Esophagus muscularis mucosa (tissue), 4 donors: ENCODE results near the gene TIMP4. TPM values are rescaled to one million over a fixed set of nuclear protein-coding genes. Genes with fewer than 3 reads are reported as not detected.

Source experiments
- DNase-seq: peaks from one replicate; pipeline ENCODE4 v3.0.0-alpha.2; 2017; ENCODE audit errors: extremely low spot score
- H3K27ac ChIP-seq, 4 donors: fragments of 200-600 bp; sonication (generic); replicated peaks in 1 of 4; 1 replicate in 3 of 4; 2 replicates in 1 of 4; pipeline ENCODE4 v1.5.1; 2016 to 2019; ENCODE audit warnings: mild to moderate bottlenecking in 1 of 4
- H3K27me3 ChIP-seq, 4 donors: fragments of 200-600 bp; sonication (generic); one replicate each; pipeline versions ENCODE4 v1.5.1 to v1.6.0; 2016 to 2019
- H3K36me3 ChIP-seq, 4 donors: fragments of 200-600 bp; sonication (generic); one replicate each; pipeline ENCODE4 v1.5.1; 2016 to 2019
- H3K4me1 ChIP-seq, 4 donors: fragments of 200-600 bp; sonication (generic); one replicate each; pipeline ENCODE4 v1.5.1; 2016 to 2019
- H3K4me3 ChIP-seq, 4 donors: fragments of 200-600 bp; sonication (generic); 1 replicate in 2 of 4; 2 replicates in 2 of 4; pipeline ENCODE4 v1.5.1; 2016 to 2019; ENCODE audit warnings: mild to moderate bottlenecking in 4 of 4, moderate library complexity in 1 of 4
- H3K9me3 ChIP-seq, 4 donors: fragments of 200-600 bp; sonication (generic); 1 replicate in 3 of 4; 2 replicates in 1 of 4; pipeline ENCODE4 v1.5.1; 2016 to 2019
- CTCF ChIP-seq, 3 experiments: fragments of 200-600 bp in 2 of 3; fragments of 450-650 bp in 1 of 3; sonication (generic) in 2 of 3; IDR thresholded peaks; one replicate each; pipeline ENCODE4 v1.5.1; 2017 to 2019; ENCODE audit warnings: antibody characterized with exemption in 3 of 3, mild to moderate bottlenecking in 2 of 3, moderate library complexity in 1 of 3
- EP300 ChIP-seq: sonication (generic); formaldehyde crosslinking; IDR thresholded peaks from one replicate; pipeline ENCODE4 v1.6.1; 2017; ENCODE audit warnings: antibody characterized with exemption
- POLR2A ChIP-seq: fragments of 450-650 bp; IDR thresholded peaks from one replicate; pipeline ENCODE4 v1.6.1; 2017; ENCODE audit warnings: antibody characterized with exemption, moderate library complexity, mild to moderate bottlenecking, low read depth
- POLR2AphosphoS5 ChIP-seq, 2 donors: sonication (generic); formaldehyde crosslinking; IDR thresholded peaks; one replicate each; pipeline ENCODE4 v1.6.1; 2017; ENCODE audit warnings: antibody characterized with exemption in 2 of 2
- WGBS: methylation state at CpG from one replicate; pipeline ENCODE4 v1.1.5; 2018; 5-methylcytosine and 5-hydroxymethylcytosine counted together
- intact Hi-C: fragments of 100-400 bp; cut with DNase I; formaldehyde crosslinking; loops from one replicate; pipeline ENCODE4 v1.15.1; 2023
- total RNA-seq, 4 donors: library from RNA; depleted of rRNA; stranded (reverse); fragments of >200 nt; gene quantifications; one replicate each; pipeline versions ENCODE4 v1.1.0 to v1.2.1, GENCODE V29; 2016

Gene TIMP4
- total RNA-seq, 4 donors from 2014 or later = 24.1 to 48.0 (median 30.5) TPM

GRCh38 chr3:12175137-12175593 is 16.5 kb upstream of the TIMP4 start:
- Histone ChIP-seq H3K4me3 (no peak overlapping the region), H3K36me3 (no peaks in the 10 kb centered on the region), H3K4me1 (peaks cover 8 to 32% (median 22%) of the 10 kb centered on the region in 4 donors), H3K9me3 (peaks cover 0 to 15% (median 10%) of the 10 kb centered on the region in 4 donors), H3K27ac (no peak overlapping the region), H3K27me3 (no peaks in the 10 kb centered on the region)
- DNase-seq = no peak
- 89% methylated on average over 1 of the region's 1 CpG for WGBS
- intact Hi-C loops = loop anchor here (2.0 kb wide), 1 partner anchor 36 kb away; no protein-coding TSS in a partner anchor
- TF ChIP-seq EP300 = no peak
- no peak for TF ChIP-seq POLR2A
- TF ChIP-seq CTCF (IDR thresholded peaks at IDR 0.05) = no peak
- TF ChIP-seq POLR2AphosphoS5 (IDR thresholded peaks at IDR 0.05) = no peak

- 81% methylated on average over 2 of the region's 2 CpGs for WGBS
- peaks cover 0 to 6% (median 0%) of the 10 kb centered on the region in 4 donors for H3K4me1 ChIP-seq
- peaks cover 0 to 15% (median 10%) of the 10 kb centered on the region in 4 donors for H3K9me3 ChIP-seq
- H3K4me3 ChIP-seq = no peak overlapping the region
- no peak for DNase-seq
- intact Hi-C loops = no loop called here
- no peak overlapping the region for H3K27ac ChIP-seq
- TF ChIP-seq CTCF (IDR thresholded peaks at IDR 0.05) = no peak
- TF ChIP-seq POLR2A = no peak
- TF ChIP-seq EP300 = no peak
- no peak for TF ChIP-seq POLR2AphosphoS5 (IDR thresholded peaks at IDR 0.05)
- no peaks in the 10 kb centered on the region for H3K36me3 ChIP-seq
- H3K27me3 ChIP-seq = no peaks in the 10 kb centered on the region
Measured at GRCh38 chr3:12170207-12170606, 11.5 kb upstream of the TIMP4 start.

- 81% methylated on average over 4 of the region's 4 CpGs for WGBS
- intact Hi-C loops = no loop called here
- no peak overlapping the region for H3K4me3 ChIP-seq
- H3K27ac ChIP-seq = no peak overlapping the region
- H3K36me3 ChIP-seq = peaks cover 0 to 5% (median 0%) of the 10 kb centered on the region in 4 donors
- H3K27me3 ChIP-seq = no peaks in the 10 kb centered on the region
- TF ChIP-seq EP300 (no peak), POLR2A (no peak)
- peaks cover 0 to 6% (median 0%) of the 10 kb centered on the region in 4 donors for H3K4me1 ChIP-seq
- no peak for DNase-seq
- no peaks in the 10 kb centered on the region for H3K9me3 ChIP-seq
Measured at GRCh38 chr3:12165909-12166308, 7.2 kb upstream of the TIMP4 start.

- Histone ChIP-seq H3K27ac (peak overlapping the region; percentile 62 to 78 (median 66)), H3K4me1 (peaks cover 15 to 24% (median 21%) of the 10 kb centered on the region in 4 donors), H3K9me3 (no peaks in the 10 kb centered on the region), H3K4me3 (peak overlapping the region; percentile 52 to 68 (median 54)), H3K27me3 (peaks cover 0 to 11% (median 2%) of the 10 kb centered on the region in 4 donors), H3K36me3 (peaks cover 0 to 29% (median 3%) of the 10 kb centered on the region in 4 donors)
- intact Hi-C loops = no loop called here
- DNase-seq = no peak
- WGBS = 73% methylated on average over 4 of the region's 4 CpGs
- TF ChIP-seq POLR2AphosphoS5 (IDR thresholded peaks at IDR 0.05) (no peak), EP300 (no peak), POLR2A (no peak), CTCF (IDR thresholded peaks at IDR 0.05) (no peak)
Measured at GRCh38 chr3:12159227-12159601, 502 bp upstream of the TIMP4 start.

- intact Hi-C loops = no loop called here
- H3K9me3 ChIP-seq = no peaks in the 10 kb centered on the region
Measured at GRCh38 chr3:12157026-12157425, 1.7 kb downstream of the TIMP4 start.

More at GRCh38 chr3:12157026-12157425, 1.7 kb downstream of the TIMP4 start:
- peaks cover 0 to 51% (median 16%) of the 10 kb centered on the region in 4 donors for H3K36me3 ChIP-seq
- no peak for TF ChIP-seq POLR2A
- TF ChIP-seq EP300 = no peak
- TF ChIP-seq CTCF (IDR thresholded peaks at IDR 0.05) = no peak
- TF ChIP-seq POLR2AphosphoS5 (IDR thresholded peaks at IDR 0.05) = no peak
- H3K27ac ChIP-seq = peak overlapping the region in 3 of 4 donors; percentile 7 to 70 (median 9)
- peak overlapping the region in 3 of 4 donors; percentile 52 to 68 (median 54) for H3K4me3 ChIP-seq
- peaks cover 0 to 11% (median 2%) of the 10 kb centered on the region in 4 donors for H3K27me3 ChIP-seq
- DNase-seq = no peak
- 90% methylated on average over 1 of the region's 1 CpG for WGBS
- peaks cover 15 to 24% (median 21%) of the 10 kb centered on the region in 4 donors for H3K4me1 ChIP-seq
